Right atrium auricular region (tissue), 2 donors: ENCODE results near the gene KIF13A. TPM values are rescaled to one million over a fixed set of nuclear protein-coding genes. Genes with fewer than 3 reads are reported as not detected.

Experiments
- DNase-seq: peaks from one replicate; pipeline ENCODE4 v3.0.0-alpha.2; 2019; ENCODE audit warnings: low spot score
- H3K27ac ChIP-seq, 2 donors: fragments of 200-600 bp; sonication (generic); 1 replicate in 1 of 2; 2 replicates in 1 of 2; pipeline ENCODE4 v1.5.1; 2016 to 2019
- H3K27me3 ChIP-seq, 2 donors: fragments of 200-600 bp; sonication (generic); one replicate each; pipeline versions ENCODE4 v1.5.1 to v1.6.0; 2017 to 2019
- H3K36me3 ChIP-seq: fragments of 200-600 bp; sonication (generic); one replicate; pipeline ENCODE4 v1.5.1; 2016
- H3K4me1 ChIP-seq, 2 donors: fragments of 200-600 bp; sonication (generic); one replicate each; pipeline versions ENCODE4 v1.5.1 to v1.6.0; 2017 to 2019
- H3K4me3 ChIP-seq, 2 donors: fragments of 200-600 bp; sonication (generic); 1 replicate in 1 of 2; 2 replicates in 1 of 2; pipeline ENCODE4 v1.5.1; 2017 to 2019; ENCODE audit warnings: mild to moderate bottlenecking in 1 of 2, moderate library complexity in 1 of 2
- H3K9me3 ChIP-seq, 2 donors: fragments of 200-600 bp; sonication (generic); one replicate each; pipeline ENCODE4 v1.5.1; 2019
- total RNA-seq, 2 donors: library from RNA; depleted of rRNA; stranded (reverse); fragments of >200 nt; gene quantifications; one replicate each; pipeline ENCODE4 v1.1.0, GENCODE V29; 2016
- TF ChIP-seq, protein P1 (sequence below), 2 donors: fragments of 200-600 bp; sonication (generic); IDR thresholded peaks; one replicate each; pipeline ENCODE4 v1.5.1; 2019; ENCODE audit warnings: antibody characterized with exemption in 2 of 2

Gene KIF13A
- total RNA-seq, 2 donors from 2014 or later: 56.6 to 68.3 TPM

- H3K27me3 ChIP-seq: no peaks in the 10 kb centered on the region
- H3K36me3 ChIP-seq: no peaks in the 10 kb centered on the region
- peaks cover 0 to 40% of the 10 kb centered on the region in 2 donors for H3K4me1 ChIP-seq
- H3K4me3 ChIP-seq: peak overlapping the region; percentile 55 to 70
- H3K9me3 ChIP-seq: no peaks in the 10 kb centered on the region
- TF ChIP-seq, protein P1, sequence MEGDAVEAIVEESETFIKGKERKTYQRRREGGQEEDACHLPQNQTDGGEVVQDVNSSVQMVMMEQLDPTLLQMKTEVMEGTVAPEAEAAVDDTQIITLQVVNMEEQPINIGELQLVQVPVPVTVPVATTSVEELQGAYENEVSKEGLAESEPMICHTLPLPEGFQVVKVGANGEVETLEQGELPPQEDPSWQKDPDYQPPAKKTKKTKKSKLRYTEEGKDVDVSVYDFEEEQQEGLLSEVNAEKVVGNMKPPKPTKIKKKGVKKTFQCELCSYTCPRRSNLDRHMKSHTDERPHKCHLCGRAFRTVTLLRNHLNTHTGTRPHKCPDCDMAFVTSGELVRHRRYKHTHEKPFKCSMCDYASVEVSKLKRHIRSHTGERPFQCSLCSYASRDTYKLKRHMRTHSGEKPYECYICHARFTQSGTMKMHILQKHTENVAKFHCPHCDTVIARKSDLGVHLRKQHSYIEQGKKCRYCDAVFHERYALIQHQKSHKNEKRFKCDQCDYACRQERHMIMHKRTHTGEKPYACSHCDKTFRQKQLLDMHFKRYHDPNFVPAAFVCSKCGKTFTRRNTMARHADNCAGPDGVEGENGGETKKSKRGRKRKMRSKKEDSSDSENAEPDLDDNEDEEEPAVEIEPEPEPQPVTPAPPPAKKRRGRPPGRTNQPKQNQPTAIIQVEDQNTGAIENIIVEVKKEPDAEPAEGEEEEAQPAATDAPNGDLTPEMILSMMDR (IDR thresholded peaks at IDR 0.05): no peak
- peak overlapping the region; percentile 84 to 91 for H3K27ac ChIP-seq
- no peak for DNase-seq
These were observed 1.3 kb downstream of the KIF13A start for GRCh38 chr6:17985934-17986655.

DNA sequence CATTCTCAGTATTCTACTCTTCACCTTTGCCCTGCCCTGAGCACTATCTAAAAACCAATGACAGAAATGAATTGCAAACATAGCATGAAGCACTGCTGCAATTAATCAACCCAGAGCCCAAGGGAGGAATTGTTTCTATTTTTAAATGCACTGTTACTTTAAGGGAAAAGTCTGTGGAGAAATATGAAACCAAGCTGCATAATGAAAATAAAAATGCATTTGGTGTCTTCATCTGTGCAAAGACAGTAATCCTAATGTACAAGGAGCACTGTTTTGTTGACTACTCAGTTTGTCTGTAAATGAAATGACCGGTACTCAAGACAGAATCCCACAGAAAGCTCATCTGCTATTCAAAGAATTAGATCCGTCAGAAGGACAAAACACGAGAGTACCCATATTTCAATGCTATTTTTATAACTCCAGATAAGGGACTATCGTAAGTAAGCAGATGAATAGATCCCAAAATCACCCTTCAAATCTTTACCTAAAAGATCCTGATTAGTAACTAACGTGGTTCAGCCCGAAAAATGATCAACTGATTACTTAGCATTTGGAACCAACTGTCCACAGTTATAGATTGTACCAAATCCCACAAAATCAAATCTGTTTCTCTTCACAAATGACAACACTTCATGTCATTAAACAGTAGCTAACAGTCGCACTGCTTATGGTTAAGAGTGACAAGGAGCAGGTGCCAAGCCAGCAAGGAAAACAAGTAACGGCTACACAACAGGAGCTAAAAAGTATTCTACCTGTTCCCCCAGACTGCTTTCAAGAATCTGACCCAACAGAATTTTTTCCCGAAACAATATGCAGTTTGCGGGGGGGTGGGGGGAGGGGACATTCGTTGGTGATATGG, 2.4 kb downstream of the KIF13A start:
- Histone ChIP-seq H3K4me3 (peak overlapping the region; percentile 55 to 70), H3K36me3 (no peaks in the 10 kb centered on the region), H3K4me1 (peaks cover 0 to 51% of the 10 kb centered on the region in 2 donors), H3K27me3 (no peaks in the 10 kb centered on the region), H3K9me3 (no peaks in the 10 kb centered on the region), H3K27ac (peak overlapping the region; percentile 84 to 91)
- TF ChIP-seq, protein P1 (IDR thresholded peaks at IDR 0.05): no peak
- DNase-seq: no peak

DNA sequence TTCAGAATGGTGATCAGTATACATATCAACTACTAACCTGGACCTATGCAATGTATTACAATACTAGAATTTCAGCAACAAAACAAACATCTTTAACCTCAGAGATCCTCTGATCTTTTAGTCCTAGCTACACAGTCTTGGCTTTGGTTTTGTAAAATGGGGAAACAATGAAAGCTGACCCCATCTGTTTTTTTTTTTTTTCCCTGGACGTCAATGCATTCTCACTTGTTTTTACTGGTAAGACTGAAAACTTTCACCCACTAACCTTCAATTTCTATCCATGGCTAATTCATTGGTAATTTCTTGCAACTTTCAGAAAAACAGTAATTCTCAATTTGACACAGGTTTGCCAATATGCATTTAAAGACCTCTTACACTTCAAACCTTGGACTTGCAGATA, 3.0 kb downstream of the KIF13A start:
- TF ChIP-seq, protein P1 (IDR thresholded peaks at IDR 0.05): no peak
- H3K27ac ChIP-seq: peak overlapping the region; percentile 84 to 91
- H3K4me1 ChIP-seq: peaks cover 0 to 53% of the 10 kb centered on the region in 2 donors

GRCh38 chr6:17983730-17984129, 3.7 kb downstream of the KIF13A start:
- Histone ChIP-seq H3K4me1 (peaks cover 0 to 51% of the 10 kb centered on the region in 2 donors), H3K27ac (peak overlapping the region in 1 of 2 donors; percentile 84), H3K36me3 (no peaks in the 10 kb centered on the region), H3K4me3 (no peak overlapping the region), H3K27me3 (no peaks in the 10 kb centered on the region), H3K9me3 (no peaks in the 10 kb centered on the region)
- DNase-seq: no peak
- TF ChIP-seq, protein P1 (IDR thresholded peaks at IDR 0.05): no peak

More for the DNA sequence above, 3.0 kb downstream of the KIF13A start:
- Histone ChIP-seq H3K36me3 (no peaks in the 10 kb centered on the region), H3K4me3 (peak overlapping the region in 1 of 2 donors; percentile 70), H3K9me3 (no peaks in the 10 kb centered on the region), H3K27me3 (no peaks in the 10 kb centered on the region)
- no peak for DNase-seq

GRCh38 chr6:17980329-17980728, 7.1 kb downstream of the KIF13A start:
- Histone ChIP-seq H3K27ac (peak overlapping the region in 1 of 2 donors; percentile 30), H3K9me3 (no peaks in the 10 kb centered on the region), H3K27me3 (no peaks in the 10 kb centered on the region), H3K4me1 (peaks cover 0 to 37% of the 10 kb centered on the region in 2 donors), H3K4me3 (no peak overlapping the region), H3K36me3 (no peaks in the 10 kb centered on the region)
- TF ChIP-seq, protein P1 (IDR thresholded peaks at IDR 0.05): no peak
- no peak for DNase-seq
